ENCODE data around the gene CAPN15. TPM values are rescaled to one million over a fixed set of nuclear protein-coding genes. Genes with fewer than 3 reads are reported as not detected.

Gene CAPN15
- total RNA-seq, 4 donors from 2014 or later: 50.3 to 249 (median 167) TPM

- Histone ChIP-seq H3K4me3 (peak overlapping the region; percentile 62 to 84 (median 73)), H3K9me3 (no peaks in the 10 kb centered on the region), H3K36me3 (no peaks in the 10 kb centered on the region), H3K4me1 (peaks cover 0 to 65% (median 27%) of the 10 kb centered on the region in 4 donors), H3K27me3 (no peaks in the 10 kb centered on the region), H3K27ac (peak overlapping the region; percentile 77 to 95 (median 81))
- peak; percentile 30 to 88 (median 85) for DNase-seq
- TF ChIP-seq CTCF (IDR thresholded peaks at IDR 0.05) (no peak), POLR2A (IDR thresholded peaks at IDR 0.05) (peak; percentile 93 to 97)
Observed at GRCh38 chr16:528111-529011, 849 bp downstream of the CAPN15 start.

GRCh38 chr16:529012-529575 lies 1.6 kb downstream of the CAPN15 start:
- TF ChIP-seq POLR2A (IDR thresholded peaks at IDR 0.05) (peak in 1 of 2 donors; percentile 4), CTCF (IDR thresholded peaks at IDR 0.05) (no peak)

GRCh38 chr16:530111-530817 lies 2.8 kb downstream of the CAPN15 start:
- peak overlapping the region; percentile 3 to 95 (median 81) for H3K27ac ChIP-seq
- H3K4me1 ChIP-seq: peaks cover 0 to 61% (median 27%) of the 10 kb centered on the region in 4 donors
- peak overlapping the region in 2 of 4 donors; percentile 72 to 74 for H3K4me3 ChIP-seq
- H3K36me3 ChIP-seq: no peaks in the 10 kb centered on the region
- H3K27me3 ChIP-seq: no peaks in the 10 kb centered on the region
- peak in 2 of 3 donors; percentile 78 to 82 for DNase-seq
- TF ChIP-seq POLR2A (IDR thresholded peaks at IDR 0.05): peak; percentile 36 to 69
- peak in 1 of 6 experiments; percentile 14 for TF ChIP-seq CTCF (IDR thresholded peaks at IDR 0.05)
- H3K9me3 ChIP-seq: no peaks in the 10 kb centered on the region

More at GRCh38 chr16:529012-529575, 1.6 kb downstream of the CAPN15 start:
- peaks cover 0 to 65% (median 27%) of the 10 kb centered on the region in 4 donors for H3K4me1 ChIP-seq
- peak overlapping the region; percentile 77 to 95 (median 81) for H3K27ac ChIP-seq
- no peaks in the 10 kb centered on the region for H3K27me3 ChIP-seq
- no peaks in the 10 kb centered on the region for H3K36me3 ChIP-seq
- H3K4me3 ChIP-seq: peak overlapping the region; percentile 62 to 84 (median 73)
- H3K9me3 ChIP-seq: no peaks in the 10 kb centered on the region
- peak in 2 of 3 donors; percentile 30 to 60 for DNase-seq

- no peak for TF ChIP-seq CTCF (IDR thresholded peaks at IDR 0.05)
- no peak for TF ChIP-seq POLR2A (IDR thresholded peaks at IDR 0.05)
Observed at GRCh38 chr16:531494-532125, 4.1 kb downstream of the CAPN15 start.

More at GRCh38 chr16:531494-532125, 4.1 kb downstream of the CAPN15 start:
- peaks cover 0 to 50% (median 19%) of the 10 kb centered on the region in 4 donors for H3K4me1 ChIP-seq
- no peaks in the 10 kb centered on the region for H3K9me3 ChIP-seq
- H3K27ac ChIP-seq: no peak overlapping the region
- no peaks in the 10 kb centered on the region for H3K27me3 ChIP-seq
- H3K4me3 ChIP-seq: no peak overlapping the region
- no peak for DNase-seq
- peaks cover 0 to 7% (median 0%) of the 10 kb centered on the region in 3 donors for H3K36me3 ChIP-seq

Data from Peyer's patch (tissue), 4 donors.